Stimulated activated CD4-positive, alpha-beta T cell treated with anti-CD3 and anti-CD28 coated beads, Interleukin-4, amount 100 ng/mL, for 48 hours (primary cell): ENCODE data around the gene SPEN.

Experiments
- DNase-seq, 2 donors: peaks; one replicate each; pipeline ENCODE4 v3.0.0-alpha.2; 2020; ENCODE audit warnings: low read depth in 2 of 2

Gene SPEN

DNA sequence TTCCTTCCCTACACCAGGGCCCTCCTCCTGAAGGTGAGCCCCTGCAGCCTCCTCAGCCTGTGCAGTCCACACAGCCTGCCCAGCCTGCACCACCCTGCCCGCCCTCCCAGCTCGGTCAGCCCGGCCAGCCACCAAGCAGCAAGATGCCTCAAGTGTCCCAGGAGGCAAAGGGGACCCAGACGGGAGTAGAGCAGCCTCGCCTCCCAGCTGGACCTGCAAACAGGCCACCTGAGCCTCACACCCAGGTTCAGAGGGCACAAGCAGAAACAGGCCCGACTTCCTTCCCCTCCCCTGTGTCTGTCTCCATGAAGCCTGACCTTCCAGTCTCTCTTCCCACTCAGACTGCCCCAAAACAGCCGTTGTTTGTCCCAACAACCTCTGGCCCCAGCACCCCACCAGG lies 89.6 kb downstream of the SPEN start:
- DNase-seq, result no peak

DNA sequence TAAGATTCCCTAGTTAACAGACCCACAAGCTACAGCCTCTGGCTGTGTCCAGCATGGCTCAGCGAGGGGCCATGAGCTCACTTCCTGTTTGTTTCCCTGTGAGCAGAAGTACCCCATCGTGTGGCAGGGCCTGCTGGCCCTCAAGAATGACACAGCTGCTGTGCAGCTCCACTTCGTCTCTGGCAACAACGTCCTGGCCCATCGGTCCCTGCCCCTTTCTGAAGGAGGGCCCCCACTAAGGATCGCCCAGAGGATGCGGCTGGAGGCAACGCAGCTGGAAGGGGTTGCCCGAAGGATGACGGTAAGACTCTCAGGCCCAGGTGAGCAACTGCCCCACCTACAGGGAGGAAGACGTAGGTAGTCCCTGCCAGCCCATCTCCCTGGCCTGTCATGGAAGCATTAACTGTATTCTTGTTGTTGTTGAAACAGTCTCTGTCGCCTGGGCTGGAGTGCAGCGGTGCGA lies 90.2 kb downstream of the SPEN start:
- no peak for DNase-seq

- DNase-seq, result no peak
Observed at GRCh38 chr1:15938628-15939161, 91.2 kb downstream of the SPEN start.

GRCh38 chr1:15939181-15940109 lies 91.9 kb downstream of the SPEN start:
- no peak for DNase-seq

DNA sequence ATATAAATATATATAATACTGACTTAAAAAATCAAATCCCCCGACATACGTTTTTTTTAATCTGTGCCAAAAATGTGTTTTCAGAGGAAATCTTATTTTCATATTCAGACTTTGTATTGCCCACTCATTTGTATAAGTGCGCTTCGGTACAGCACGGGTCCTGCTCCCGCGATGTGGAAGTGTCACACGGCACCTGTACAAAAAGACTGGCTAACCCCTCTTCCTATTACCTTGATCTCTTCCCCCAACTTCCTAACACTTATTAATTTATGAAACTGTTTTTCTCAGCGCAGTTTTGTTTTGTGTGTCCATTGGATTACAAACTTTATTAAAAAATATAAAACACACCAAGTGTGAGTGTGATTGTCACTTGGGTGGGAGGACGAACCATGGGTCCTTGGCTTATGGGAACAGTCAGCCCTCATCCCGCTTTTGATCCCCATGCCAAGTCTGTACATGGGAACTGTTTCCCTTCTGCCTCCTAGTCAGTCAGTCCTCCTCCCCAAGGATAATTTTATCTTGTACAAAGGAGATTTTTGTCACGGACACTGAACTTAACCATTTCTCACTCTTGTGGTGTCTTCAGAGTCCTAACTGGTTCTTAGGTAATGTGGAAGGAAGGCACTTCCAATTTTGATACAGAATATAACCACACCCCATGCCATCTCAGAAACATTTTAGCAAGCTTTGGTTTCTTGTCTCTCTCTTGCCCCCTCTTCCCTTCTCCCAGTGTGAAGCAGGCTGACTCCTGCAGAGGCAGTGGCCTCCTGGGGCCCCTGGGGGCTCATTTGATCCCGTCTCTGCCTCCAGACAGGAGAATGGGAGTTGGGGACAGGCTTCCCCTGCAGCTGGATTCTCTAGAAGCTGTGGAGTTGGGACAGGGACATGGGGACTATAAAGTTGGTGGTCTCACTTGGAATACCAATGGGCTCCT lies 92.9 kb downstream of the SPEN start:
- DNase-seq, result no peak

DNA sequence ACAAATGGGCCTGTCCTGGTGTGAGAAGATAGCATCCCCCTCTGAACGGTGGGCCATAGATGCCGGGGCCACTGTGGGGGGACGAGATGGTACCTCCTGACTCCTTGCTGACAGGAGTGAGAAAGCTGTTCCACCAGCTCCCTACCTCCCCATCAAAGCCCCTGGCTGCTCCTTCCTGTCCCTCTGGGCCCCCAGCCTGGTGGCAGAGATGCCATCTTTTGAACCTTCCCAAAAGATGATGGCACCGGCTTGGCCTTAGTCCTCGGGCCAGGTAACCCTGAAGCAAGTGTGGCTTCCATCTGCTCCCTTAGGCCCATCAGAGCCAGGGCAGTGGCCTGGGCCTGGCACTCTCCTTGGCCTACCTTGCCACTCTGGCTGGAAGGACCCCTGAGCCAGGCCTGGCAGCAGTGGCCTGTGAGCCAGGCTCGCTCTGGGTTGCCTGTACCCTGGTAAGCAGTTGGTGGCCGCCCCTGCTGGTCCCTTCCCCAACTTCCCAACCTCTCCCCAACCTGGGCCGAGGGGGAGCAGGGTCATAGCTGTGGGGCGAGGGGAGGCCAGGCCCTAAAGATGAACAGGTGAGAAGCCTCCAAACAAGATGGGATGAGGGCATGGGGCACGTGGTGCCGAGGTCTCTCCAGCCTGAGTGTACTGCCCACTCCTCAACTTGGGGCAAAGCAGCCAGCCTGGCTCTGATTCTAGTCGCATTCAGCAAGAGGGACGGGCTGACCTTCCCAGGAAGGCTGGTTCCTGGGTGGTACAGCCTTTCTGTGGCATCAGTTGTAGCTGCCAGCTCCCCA lies 93.7 kb downstream of the SPEN start:
- no peak for DNase-seq

DNA sequence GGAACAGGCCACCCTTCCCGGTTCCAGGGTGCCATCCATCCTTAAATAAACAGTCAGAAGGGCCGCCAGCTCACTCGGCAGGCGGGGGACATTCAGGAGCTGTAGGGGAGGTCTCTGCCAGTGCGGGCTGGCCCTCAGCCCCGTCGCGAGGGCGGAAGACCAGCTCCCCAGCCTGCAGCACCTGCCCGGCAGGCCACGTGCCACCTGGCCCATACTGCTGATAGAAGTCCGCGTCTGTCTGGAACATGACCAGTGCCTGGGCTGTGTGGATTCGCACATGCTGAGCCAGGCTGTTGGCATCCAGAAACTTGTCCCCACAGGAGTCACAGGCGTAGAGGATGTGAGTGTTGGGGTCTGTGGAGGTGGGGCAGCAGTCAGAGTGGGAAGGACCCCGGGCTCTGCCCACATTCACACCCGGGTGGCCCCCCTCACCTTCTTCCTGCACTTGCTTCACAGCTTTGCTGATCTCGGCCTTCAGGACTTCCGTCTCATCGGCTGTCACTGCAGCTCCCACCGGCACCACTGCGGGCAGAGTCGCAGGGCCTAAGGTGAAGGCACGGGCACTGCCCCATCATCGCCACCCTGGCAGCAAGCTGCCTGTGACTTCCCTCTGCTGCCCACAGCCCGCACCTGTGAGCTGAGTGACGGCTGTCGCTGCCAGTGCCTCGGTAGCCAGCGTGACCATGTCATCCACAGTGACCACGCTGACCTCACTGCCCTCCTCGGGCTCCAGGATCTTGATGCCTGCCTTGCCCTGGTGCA lies 94.6 kb downstream of the SPEN start:
- DNase-seq, result no peak

- no peak for DNase-seq
Observed at GRCh38 chr1:15942661-15943327, 95.3 kb downstream of the SPEN start.

- DNase-seq, result no peak
Observed at GRCh38 chr1:15943328-15943991, 96.0 kb downstream of the SPEN start.

- no peak for DNase-seq
Observed at GRCh38 chr1:15943992-15944307, 96.4 kb downstream of the SPEN start.

DNA sequence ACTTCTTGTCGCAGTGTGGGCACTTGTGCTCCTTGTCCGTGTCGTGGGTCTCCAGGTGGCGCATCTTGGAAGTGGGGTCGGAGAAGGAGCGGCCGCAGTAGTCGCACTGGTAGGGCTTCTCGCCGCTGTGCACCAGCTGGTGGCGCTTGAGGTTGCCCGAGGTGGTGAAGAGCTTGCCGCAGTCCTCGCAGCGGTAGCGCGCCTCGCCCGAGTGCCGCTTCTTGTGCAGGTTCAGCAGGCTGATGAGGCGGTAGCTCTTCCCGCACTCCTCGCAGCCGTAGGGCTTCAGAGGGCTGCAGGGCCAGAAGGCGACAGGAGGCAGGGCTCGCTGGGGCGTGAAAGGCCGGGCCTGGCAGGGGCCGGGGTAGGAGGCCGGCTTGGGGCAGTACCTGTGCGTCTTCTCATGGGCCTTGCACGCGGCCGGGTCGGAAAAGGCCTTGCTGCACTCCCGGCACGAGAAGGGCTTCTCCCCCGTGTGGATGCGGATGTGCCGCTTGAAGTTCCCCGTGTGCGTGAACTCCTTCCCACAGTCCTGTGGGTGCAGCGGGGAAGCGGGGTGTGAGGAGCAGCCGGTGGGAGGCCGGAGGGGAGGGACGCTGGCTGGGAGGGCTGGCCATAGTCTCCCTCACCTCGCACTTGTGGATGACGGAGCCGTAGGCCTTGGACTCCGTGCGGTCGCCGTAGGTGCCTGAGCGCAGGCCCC lies 97.0 kb downstream of the SPEN start:
- DNase-seq, result no peak

DNA sequence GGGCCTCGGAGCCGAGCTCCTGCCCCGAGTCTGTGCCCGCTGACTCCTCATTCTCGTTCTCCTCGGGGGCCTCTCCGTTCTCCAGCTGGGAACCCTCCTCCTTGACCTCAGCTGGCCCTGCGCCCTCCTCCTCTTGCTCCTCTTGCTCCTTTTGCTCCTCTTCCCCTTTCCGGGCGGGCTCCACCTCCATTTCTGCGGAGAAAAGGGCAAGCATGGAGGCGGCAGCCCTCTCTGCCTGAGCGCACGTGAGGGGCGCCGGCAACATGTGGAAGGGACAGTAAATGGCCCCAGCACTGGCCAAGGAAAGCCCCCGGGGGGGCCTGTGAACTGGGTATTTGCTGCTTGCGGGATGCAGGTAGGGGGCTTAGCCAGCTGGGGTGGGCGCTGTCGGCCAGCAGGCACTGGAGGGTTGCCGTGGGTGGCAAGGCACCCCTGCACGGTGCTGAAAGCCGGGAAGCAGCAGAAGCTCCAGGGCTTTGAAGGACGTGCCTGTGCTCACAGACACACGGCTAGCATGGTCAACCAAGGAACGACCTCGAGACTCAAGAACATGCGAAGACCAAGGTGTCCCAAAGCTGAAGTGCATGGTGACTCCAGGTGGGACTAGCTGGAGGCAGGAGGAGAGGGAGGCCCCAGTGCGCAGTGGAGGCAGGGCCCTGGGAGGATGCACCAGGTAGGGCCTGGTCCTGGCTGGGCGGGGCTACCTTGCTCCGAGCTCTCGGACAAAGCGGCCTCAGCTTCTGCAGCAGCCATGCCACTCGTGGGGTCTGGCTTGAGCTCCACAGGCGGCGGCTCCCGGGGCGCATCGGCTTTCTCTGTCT lies 97.7 kb downstream of the SPEN start:
- DNase-seq, result no peak

DNA sequence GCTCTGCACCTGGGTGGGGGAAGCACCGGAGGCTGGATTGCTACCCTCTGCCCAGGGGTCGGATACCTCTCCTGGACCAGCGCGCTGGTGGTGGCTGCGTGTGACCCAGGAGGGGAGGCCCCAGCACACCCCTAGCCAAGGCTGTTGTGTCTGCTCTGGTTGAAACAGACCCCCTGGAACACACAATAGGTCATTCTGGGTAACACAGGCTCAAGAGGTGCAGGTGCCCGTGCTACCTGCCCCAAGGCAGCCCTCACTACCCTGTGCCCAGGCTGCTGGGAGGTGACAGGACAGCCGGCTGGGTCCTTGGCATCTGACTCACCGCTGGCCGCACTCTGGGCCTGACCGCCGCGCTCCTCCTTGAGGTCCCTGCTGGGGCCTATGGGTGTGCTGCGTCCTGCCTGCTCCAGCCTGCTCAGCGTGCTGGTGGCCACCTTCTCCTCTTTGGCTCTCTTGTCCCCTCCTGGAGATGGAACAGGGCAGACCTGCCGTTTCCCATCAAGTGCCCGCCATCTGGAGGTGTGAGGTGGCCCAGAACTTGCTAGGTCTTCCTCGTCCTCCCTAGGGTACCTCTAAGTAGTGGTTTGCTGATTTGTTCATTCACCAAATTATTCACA lies 98.4 kb downstream of the SPEN start:
- no peak for DNase-seq

GRCh38 chr1:15946571-15947381 lies 99.3 kb downstream of the SPEN start:
- DNase-seq, result no peak

DNA sequence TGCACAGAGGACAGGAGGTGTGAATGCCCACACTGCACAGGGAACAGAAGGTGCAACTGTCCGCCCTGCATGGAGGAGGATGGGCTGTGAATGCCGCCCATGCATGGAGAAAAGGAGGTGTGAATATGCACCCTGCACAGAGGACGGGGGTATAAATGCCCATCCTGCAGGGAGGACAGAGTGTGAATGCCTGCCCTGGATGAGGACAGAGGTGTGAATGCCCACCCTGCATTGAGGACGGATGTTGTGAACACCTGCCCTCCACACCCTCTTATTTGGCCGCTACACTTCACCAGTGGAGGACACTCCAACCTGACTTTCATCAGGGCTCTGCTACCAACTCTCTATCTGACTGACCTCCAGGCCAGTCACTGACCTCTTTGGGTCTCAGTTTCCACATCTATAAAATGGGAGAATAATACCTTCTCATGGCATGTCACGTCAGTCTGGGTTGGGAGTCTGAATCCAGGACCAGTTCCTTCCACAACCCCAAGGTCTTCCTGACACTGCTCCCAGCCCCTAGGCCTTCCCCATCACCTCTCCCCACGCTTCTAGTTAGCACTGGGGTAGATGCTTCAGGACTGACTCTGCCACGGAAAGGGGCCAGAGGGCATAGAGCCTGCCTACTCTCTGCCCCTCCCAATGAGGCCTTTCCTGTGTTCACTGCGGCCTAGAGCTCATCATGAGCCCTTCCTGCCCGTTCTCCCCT lies 100.0 kb downstream of the SPEN start:
- no peak for DNase-seq

- no peak for DNase-seq
Observed at GRCh38 chr1:15948091-15948591, 100.6 kb downstream of the SPEN start.
